WTC11 (cell line): ENCODE measurements around the gene FSTL4. TPM values are rescaled to one million over a fixed set of nuclear protein-coding genes. Genes with fewer than 3 reads are reported as not detected.

Source experiments
- ATAC-seq: fragments of 200-7000 bp; cut with Tn5 transposase; 2 replicates; pipeline ENCODE4 v1.10.0; 2021; ENCODE audit warnings: mild to moderate bottlenecking, moderate library complexity
- CTCF ChIA-PET: fragments of 300-600 bp; sonication (Branson Sonifier 250); formaldehyde crosslinking; loops from one replicate; lab custom pipeline; 2021; ENCODE audit warnings: antibody characterized with exemption; lab: Charles Lee
- POLR2A ChIA-PET: fragments of 350-600 bp; sonication (Branson Sonifier 250); formaldehyde crosslinking; loops from one replicate; lab custom pipeline; 2021; ENCODE audit warnings: antibody characterized with exemption; lab: Charles Lee
- DNase-seq: peaks from one replicate; pipeline ENCODE4 v3.0.0; 2021; ENCODE audit warnings: low spot score
- H3K27ac Mint-ChIP-seq: 2 replicates; pipeline ENCODE4 v1.8.0; 2021; ENCODE audit warnings: mixed read lengths
- H3K27me3 Mint-ChIP-seq: 2 replicates; pipeline ENCODE4 v1.8.0; 2021; ENCODE audit warnings: low read depth, mild to moderate bottlenecking, moderate library complexity, mixed read lengths
- H3K36me3 Mint-ChIP-seq: 2 replicates; pipeline ENCODE4 v1.8.0; 2021; ENCODE audit warnings: mixed read lengths
- H3K4me1 Mint-ChIP-seq: 2 replicates; pipeline ENCODE4 v1.8.0; 2022; ENCODE audit warnings: mixed read lengths
- H3K4me3 Mint-ChIP-seq: 2 replicates; pipeline ENCODE4 v1.8.0; 2021; ENCODE audit warnings: mild to moderate bottlenecking, moderate library complexity, mixed read lengths
- H3K9me3 Mint-ChIP-seq: 2 replicates; pipeline ENCODE4 v1.8.0; 2021; ENCODE audit warnings: mixed read lengths
- ARID4B ChIP-seq: sonication (generic); formaldehyde crosslinking; IDR thresholded peaks from 2 replicates; pipeline ENCODE4 v1.8.0; 2023; ENCODE audit warnings: missing genetic modification reagents, mild to moderate bottlenecking, borderline replicate concordance
- ATF6 ChIP-seq: sonication (generic); formaldehyde crosslinking; IDR thresholded peaks from 2 replicates; pipeline ENCODE4 v1.8.1; 2023; ENCODE audit warnings: mild to moderate bottlenecking, missing genetic modification reagents
- CREB1 ChIP-seq: sonication (generic); formaldehyde crosslinking; IDR thresholded peaks from 2 replicates; pipeline ENCODE4 v1.8.0; 2023; ENCODE audit warnings: mild to moderate bottlenecking, missing genetic modification reagents
- EMX1 ChIP-seq: fragments of 250-450 bp; sonication (Bioruptor Pico); IDR thresholded peaks from 2 replicates; pipeline ENCODE4 v1.8.0; 2021; ENCODE audit warnings: mild to moderate bottlenecking
- FOXK1 ChIP-seq: sonication (generic); formaldehyde crosslinking; IDR thresholded peaks from 2 replicates; pipeline ENCODE4 v1.8.0; 2022; ENCODE audit warnings: mild to moderate bottlenecking, moderate library complexity, missing genetic modification reagents
- KAT7 ChIP-seq: sonication (generic); formaldehyde crosslinking; IDR thresholded peaks from 2 replicates; pipeline ENCODE4 v1.8.1; 2023; ENCODE audit warnings: missing genetic modification reagents, mild to moderate bottlenecking, borderline replicate concordance
- NFE2L1 ChIP-seq: sonication (generic); formaldehyde crosslinking; IDR thresholded peaks from 2 replicates; pipeline ENCODE4 v1.8.1; 2023; ENCODE audit warnings: missing genetic modification reagents
- NFYB ChIP-seq: sonication (generic); formaldehyde crosslinking; conservative IDR thresholded peaks from 2 replicates; pipeline ENCODE4 v1.8.0; 2022; ENCODE audit warnings: low read depth, missing genetic modification reagents
- TEAD1 ChIP-seq: sonication (generic); formaldehyde crosslinking; IDR thresholded peaks from 2 replicates; pipeline ENCODE4 v1.8.0; 2022; ENCODE audit warnings: mild to moderate bottlenecking, missing genetic modification reagents
- ZNF121 ChIP-seq: sonication (generic); formaldehyde crosslinking; IDR thresholded peaks from 2 replicates; pipeline ENCODE4 v1.8.0; 2023; ENCODE audit warnings: missing genetic modification reagents
- ZNF219 ChIP-seq: sonication (generic); formaldehyde crosslinking; IDR thresholded peaks from 2 replicates; pipeline ENCODE4 v1.8.0; 2023; ENCODE audit warnings: missing genetic modification reagents, mild to moderate bottlenecking, borderline replicate concordance
- ZNF396 ChIP-seq: fragments of 250-450 bp; sonication (Bioruptor Pico); IDR thresholded peaks from 2 replicates; pipeline ENCODE4 v1.8.0; 2021; ENCODE audit warnings: mild to moderate bottlenecking, moderate library complexity, borderline replicate concordance
- ZNF425 ChIP-seq: fragments of 250-450 bp; sonication (Bioruptor Pico); conservative IDR thresholded peaks from 2 replicates; pipeline ENCODE4 v1.9.0; 2021; ENCODE audit warnings: mild to moderate bottlenecking
- ZNF532 ChIP-seq: fragments of 250-450 bp; sonication (Bioruptor Pico); IDR thresholded peaks from 2 replicates; pipeline ENCODE4 v1.9.0; 2021; ENCODE audit warnings: mild to moderate bottlenecking, borderline replicate concordance
- ZNF671 ChIP-seq: fragments of 250-450 bp; sonication (Bioruptor Pico); IDR thresholded peaks from 2 replicates; pipeline ENCODE4 v1.8.0; 2021; ENCODE audit warnings: mild to moderate bottlenecking
- total RNA-seq: library from RNA; stranded (reverse); gene quantifications from 3 replicates; pipeline ENCODE4 v1.2.3, GENCODE V29; 2021
- TF ChIP-seq, protein P1 (sequence below): sonication (generic); formaldehyde crosslinking; IDR thresholded peaks from 2 replicates; pipeline ENCODE4 v1.8.1; 2023; ENCODE audit warnings: mild to moderate bottlenecking, missing genetic modification reagents, moderate library complexity
- TF ChIP-seq, protein P2 (sequence below): sonication (generic); formaldehyde crosslinking; IDR thresholded peaks from 2 replicates; pipeline ENCODE4 v1.8.1; 2022; ENCODE audit warnings: low read depth, missing genetic modification reagents, borderline replicate concordance

The FSTL4 gene
- total RNA-seq, 1 experiment from 2014 or later = 6.1 TPM

DNA sequence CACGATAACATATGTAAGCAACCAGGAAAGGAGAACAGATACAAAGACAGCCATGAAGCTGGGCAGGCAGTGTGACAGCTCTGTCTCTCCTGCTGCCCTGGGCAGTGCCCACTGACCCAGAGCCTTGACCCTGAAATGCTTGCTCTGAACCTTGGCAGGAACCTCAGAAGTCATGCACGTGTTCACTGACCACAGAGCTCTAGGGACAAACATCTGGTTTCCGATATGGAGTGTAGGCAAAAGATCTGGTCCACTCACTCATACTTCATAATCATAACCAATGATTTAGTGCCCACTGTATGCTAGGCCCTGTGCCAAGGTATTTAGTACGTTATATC is 102.6 kb downstream of the FSTL4 start:
- DNase-seq = no peak
- H3K4me1 Mint-ChIP-seq = peaks cover 6% of the 10 kb centered on the region
- H3K27ac Mint-ChIP-seq = no peak overlapping the region

More for the DNA sequence above, 102.6 kb downstream of the FSTL4 start:
- H3K4me3 Mint-ChIP-seq = no peak overlapping the region
- H3K36me3 Mint-ChIP-seq = no peaks in the 10 kb centered on the region
- H3K9me3 Mint-ChIP-seq = no peaks in the 10 kb centered on the region
- ChIA-PET CTCF (no interaction called here), POLR2A (no interaction called here)
- H3K27me3 Mint-ChIP-seq = no peaks in the 10 kb centered on the region
- no peak for ATAC-seq
- TF ChIP-seq NFE2L1 (no peak), TEAD1 (CRISPR knock-in tag) (no peak), KAT7 (CRISPR knock-in tag) (no peak), FOXK1 (CRISPR knock-in tag) (no peak), EMX1 (CRISPR knock-in tag) (no peak), ATF6 (CRISPR knock-in tag) (no peak), ZNF425 (CRISPR knock-in tag) (no peak), NFYB (no peak), CREB1 (CRISPR knock-in tag) (no peak), ZNF671 (CRISPR knock-in tag) (no peak), ZNF532 (CRISPR knock-in tag) (no peak), ZNF396 (CRISPR knock-in tag) (no peak), ZNF219 (no peak), ZNF121 (CRISPR knock-in tag) (no peak), ARID4B (CRISPR knock-in tag) (no peak)
- TF ChIP-seq, protein P1, sequence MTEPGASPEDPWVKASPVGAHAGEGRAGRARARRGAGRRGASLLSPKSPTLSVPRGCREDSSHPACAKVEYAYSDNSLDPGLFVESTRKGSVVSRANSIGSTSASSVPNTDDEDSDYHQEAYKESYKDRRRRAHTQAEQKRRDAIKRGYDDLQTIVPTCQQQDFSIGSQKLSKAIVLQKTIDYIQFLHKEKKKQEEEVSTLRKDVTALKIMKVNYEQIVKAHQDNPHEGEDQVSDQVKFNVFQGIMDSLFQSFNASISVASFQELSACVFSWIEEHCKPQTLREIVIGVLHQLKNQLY = no peak
- TF ChIP-seq, protein P2, sequence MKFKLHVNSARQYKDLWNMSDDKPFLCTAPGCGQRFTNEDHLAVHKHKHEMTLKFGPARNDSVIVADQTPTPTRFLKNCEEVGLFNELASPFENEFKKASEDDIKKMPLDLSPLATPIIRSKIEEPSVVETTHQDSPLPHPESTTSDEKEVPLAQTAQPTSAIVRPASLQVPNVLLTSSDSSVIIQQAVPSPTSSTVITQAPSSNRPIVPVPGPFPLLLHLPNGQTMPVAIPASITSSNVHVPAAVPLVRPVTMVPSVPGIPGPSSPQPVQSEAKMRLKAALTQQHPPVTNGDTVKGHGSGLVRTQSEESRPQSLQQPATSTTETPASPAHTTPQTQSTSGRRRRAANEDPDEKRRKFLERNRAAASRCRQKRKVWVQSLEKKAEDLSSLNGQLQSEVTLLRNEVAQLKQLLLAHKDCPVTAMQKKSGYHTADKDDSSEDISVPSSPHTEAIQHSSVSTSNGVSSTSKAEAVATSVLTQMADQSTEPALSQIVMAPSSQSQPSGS (CRISPR knock-in tag) = no peak
